HCT116 (cell line): ENCODE measurements around the gene STK32C. TPM values are rescaled to one million over a fixed set of nuclear protein-coding genes. Genes with fewer than 3 reads are reported as not detected.

ENCODE experiments used
- ATAC-seq: fragments of 200-7000 bp; cut with Tn5 transposase; 2 replicates; pipeline ENCODE4 v1.9.1; 2020; ENCODE audit warnings: mild to moderate bottlenecking, moderate library complexity
- BruUV-seq: library from RNA; stranded (reverse); fragments of 400-500 nt; replicated peaks from 2 replicates; lab custom pipeline; 2021; lab: Mats Ljungman, UMichigan
- CTCF ChIA-PET: fragments of 300-600 bp; sonication (Branson Sonifier 250); formaldehyde crosslinking; loops from one replicate; lab custom pipeline; 2021; ENCODE audit warnings: antibody characterized with exemption; lab: Charles Lee
- POLR2A ChIA-PET: fragments of 300-600, 350-600 bp; sonication (Branson Sonifier 250); formaldehyde crosslinking; loops from one replicate; lab custom pipeline; 2021; ENCODE audit warnings: antibody characterized with exemption; lab: Charles Lee
- RAD21 ChIA-PET, 2 experiments: fragments of 300-600 bp; sonication (Branson Sonifier 250); formaldehyde crosslinking; loops; one replicate each; lab custom pipeline; 2023; ENCODE audit warnings: low total read pairs in 2 of 2; ENCODE audit not compliant: uncharacterized antibody in 2 of 2, unreplicated experiment in 2 of 2, low non-redundant PET in 1 of 2; lab: Charles Lee
- DNase-seq: peaks from one replicate; pipeline ENCODE4 v3.0.0-alpha.2; 2010; ENCODE audit warnings: low read depth, low spot score
- H2AFZ ChIP-seq: fragments of 200-600 bp; shearing (Covaris generic), sonication (generic); 2 replicates; pipeline ENCODE4 v1.6.1; 2017; ENCODE audit warnings: low read depth, mixed run types, mixed read lengths, antibody characterized with exemption, low read length; ENCODE audit not compliant: poor library complexity, severe bottlenecking
- H3K27ac ChIP-seq: 2 replicates; pipeline ENCODE4 v1.5.1; 2012; ENCODE audit warnings: low read depth, low read length
- H3K27me3 ChIP-seq: fragments of 200-600 bp; sonication (generic); 2 replicates; pipeline ENCODE4 v1.6.1; 2016; ENCODE audit warnings: mixed run types, low read length, mixed read lengths; ENCODE audit not compliant: insufficient read depth
- H3K36me3 ChIP-seq, 2 experiments: fragments of 200-500 bp in 1 of 2; fragments of 200-600 bp in 1 of 2; sonication (Bioruptor generic) in 1 of 2; sonication (generic) in 1 of 2; 2 replicates each; pipeline versions ENCODE4 v1.5.1 to v1.6.1; 2014 to 2016; ENCODE audit warnings: low read length in 2 of 2, inconsistent platforms in 1 of 2, mixed read lengths in 1 of 2, mixed run types in 1 of 2; ENCODE audit not compliant: insufficient read depth in 2 of 2, control insufficient read depth in 1 of 2
- H3K4me1 ChIP-seq, 2 experiments: fragments of 200-600 bp in 1 of 2; sonication (generic) in 1 of 2; 2 replicates each; pipeline versions ENCODE4 v1.5.1 to v1.6.1; 2012 to 2017; ENCODE audit warnings: low read length in 2 of 2, inconsistent platforms in 1 of 2, mild to moderate bottlenecking in 1 of 2, mixed read lengths in 1 of 2, mixed run types in 1 of 2, moderate library complexity in 1 of 2; ENCODE audit not compliant: insufficient read depth in 2 of 2, control insufficient read depth in 1 of 2
- H3K4me2 ChIP-seq: fragments of 200-600 bp; sonication (generic); 2 replicates; pipeline ENCODE4 v1.6.1; 2017; ENCODE audit warnings: mixed run types, low read length, mixed read lengths
- H3K4me3 ChIP-seq, 2 experiments: fragments of 200-600 bp in 1 of 2; sonication (generic) in 1 of 2; replicated peaks in 1 of 2; 2 replicates each; pipeline ENCODE4 v1.5.1; 2011 to 2016; ENCODE audit warnings: low read length in 2 of 2, control low read depth in 1 of 2, low read depth in 1 of 2, mild to moderate bottlenecking in 1 of 2, mixed read lengths in 1 of 2, mixed run types in 1 of 2
- H3K79me2 ChIP-seq: fragments of 200-600 bp; sonication (generic); 2 replicates; pipeline ENCODE4 v1.6.1; 2017; ENCODE audit warnings: mild to moderate bottlenecking, mixed run types, low read length, moderate library complexity, mixed read lengths; ENCODE audit not compliant: insufficient read depth
- H3K9ac ChIP-seq: fragments of 200-600 bp; sonication (generic); 2 replicates; pipeline ENCODE4 v1.6.1; 2016; ENCODE audit warnings: low read length, mixed read lengths
- H3K9me2 ChIP-seq: fragments of 200-600 bp; sonication (generic), shearing (Covaris generic); 2 replicates; pipeline ENCODE4 v1.6.1; 2017; ENCODE audit warnings: mixed run types, mild to moderate bottlenecking, moderate library complexity; ENCODE audit not compliant: insufficient read depth
- H3K9me3 ChIP-seq, 2 experiments: fragments of 200-500 bp in 1 of 2; fragments of 200-600 bp in 1 of 2; sonication (Bioruptor generic) in 1 of 2; sonication (generic) in 1 of 2; 2 replicates each; pipeline ENCODE4 v1.6.1; 2014 to 2017; ENCODE audit warnings: low read length in 2 of 2, mixed read lengths in 2 of 2, inconsistent platforms in 1 of 2, low read depth in 1 of 2, mild to moderate bottlenecking in 1 of 2, mixed run types in 1 of 2, moderate library complexity in 1 of 2; ENCODE audit not compliant: control insufficient read depth in 1 of 2, insufficient read depth in 1 of 2
- H4K20me1 ChIP-seq: fragments of 200-600 bp; sonication (generic), shearing (Covaris generic); 2 replicates; pipeline ENCODE4 v1.6.1; 2017; ENCODE audit warnings: mixed run types, mild to moderate bottlenecking, moderate library complexity; ENCODE audit not compliant: insufficient read depth
- CBX3 ChIP-seq: IDR thresholded peaks from 2 replicates; pipeline ENCODE4 v1.6.1; 2012; ENCODE audit warnings: low read depth
- CEBPB ChIP-seq: IDR thresholded peaks from 2 replicates; pipeline ENCODE4 v1.6.1; 2012; ENCODE audit warnings: low read depth
- ELF1 ChIP-seq: IDR thresholded peaks from 2 replicates; pipeline ENCODE4 v1.6.1; 2012; ENCODE audit warnings: low read depth, borderline replicate concordance
- EZH2 ChIP-seq: fragments of 200-600 bp; sonication (generic); IDR thresholded peaks from 2 replicates; pipeline ENCODE4 v1.6.1; 2017; ENCODE audit warnings: antibody characterized with exemption, mixed run types
- EZH2phosphoT487 ChIP-seq: fragments of 200-600 bp; IDR thresholded peaks from 2 replicates; pipeline ENCODE4 v1.6.1; 2018; ENCODE audit warnings: antibody characterized with exemption, borderline replicate concordance
- POLR2A ChIP-seq: IDR thresholded peaks from 2 replicates; pipeline ENCODE4 v1.7.0; 2011; ENCODE audit warnings: borderline replicate concordance; ENCODE audit not compliant: insufficient read depth, insufficient read length; ENCODE audit errors: extremely low read depth
- SP1 ChIP-seq: IDR thresholded peaks from 2 replicates; pipeline ENCODE4 v1.6.1; 2012; ENCODE audit warnings: low read depth
- SRF ChIP-seq: IDR thresholded peaks from 2 replicates; pipeline ENCODE4 v1.6.1; 2012; ENCODE audit warnings: low read depth
- TCF7L2 ChIP-seq: IDR thresholded peaks from 2 replicates; pipeline ENCODE4 v1.7.0; 2011; ENCODE audit warnings: borderline replicate concordance, inconsistent platforms; ENCODE audit not compliant: insufficient read depth, insufficient read length; ENCODE audit errors: extremely low read depth
- YY1 ChIP-seq: IDR thresholded peaks from 2 replicates; pipeline ENCODE4 v1.6.1; 2011; ENCODE audit warnings: low read length, low read depth, moderate library complexity, mild to moderate bottlenecking; ENCODE audit not compliant: insufficient replicate concordance; ENCODE audit errors: extremely low read depth
- ZFX ChIP-seq: fragments of 450-650 bp; IDR thresholded peaks from 2 replicates; pipeline ENCODE4 v1.6.1; 2017
- ZNF274 ChIP-seq: fragments of 200-500 bp; sonication (Bioruptor generic); IDR thresholded peaks from 2 replicates; pipeline ENCODE4 v1.6.1; 2014; ENCODE audit warnings: mild to moderate bottlenecking, low read depth, low read length, inconsistent platforms
- intact Hi-C: fragments of 100-400 bp; cut with micrococcal nuclease; formaldehyde crosslinking; loops from 2 replicates; pipeline ENCODE4 v1.10.0; 2022
- total RNA-seq: library from RNA; stranded (reverse); gene quantifications from one replicate; pipeline ENCODE4 v1.2.1, GENCODE V29; 2021; ENCODE audit not compliant: unreplicated experiment
- TF ChIP-seq, protein P1 (sequence below), 3 experiments: fragments of 200-600 bp in 1 of 3; sonication (generic) in 1 of 3; IDR thresholded peaks in 2 of 3; conservative IDR thresholded peaks in 1 of 3; 2 replicates each; pipeline ENCODE4 v1.5.1; 2012 to 2017; ENCODE audit warnings: low read depth in 2 of 3, low read length in 2 of 3, antibody characterized with exemption in 1 of 3, borderline replicate concordance in 1 of 3, control low read depth in 1 of 3, mild to moderate bottlenecking in 1 of 3, mixed read lengths in 1 of 3, mixed run types in 1 of 3, moderate library complexity in 1 of 3; ENCODE audit not compliant: insufficient read depth in 1 of 3
- TF ChIP-seq, protein P2 (sequence below): IDR thresholded peaks from 2 replicates; pipeline ENCODE4 v1.6.1; 2012
- TF ChIP-seq, protein P3 (sequence below): IDR thresholded peaks from 2 replicates; pipeline ENCODE4 v1.6.1; 2011; ENCODE audit warnings: mild to moderate bottlenecking, low read length, moderate library complexity; ENCODE audit not compliant: insufficient replicate concordance; ENCODE audit errors: extremely low read depth
- TF ChIP-seq, protein P4 (sequence below): IDR thresholded peaks from 2 replicates; pipeline ENCODE4 v1.6.1; 2012; ENCODE audit warnings: low read depth

STK32C gene
- total RNA-seq, 1 experiment from 2014 or later: 29.7 TPM

DNA sequence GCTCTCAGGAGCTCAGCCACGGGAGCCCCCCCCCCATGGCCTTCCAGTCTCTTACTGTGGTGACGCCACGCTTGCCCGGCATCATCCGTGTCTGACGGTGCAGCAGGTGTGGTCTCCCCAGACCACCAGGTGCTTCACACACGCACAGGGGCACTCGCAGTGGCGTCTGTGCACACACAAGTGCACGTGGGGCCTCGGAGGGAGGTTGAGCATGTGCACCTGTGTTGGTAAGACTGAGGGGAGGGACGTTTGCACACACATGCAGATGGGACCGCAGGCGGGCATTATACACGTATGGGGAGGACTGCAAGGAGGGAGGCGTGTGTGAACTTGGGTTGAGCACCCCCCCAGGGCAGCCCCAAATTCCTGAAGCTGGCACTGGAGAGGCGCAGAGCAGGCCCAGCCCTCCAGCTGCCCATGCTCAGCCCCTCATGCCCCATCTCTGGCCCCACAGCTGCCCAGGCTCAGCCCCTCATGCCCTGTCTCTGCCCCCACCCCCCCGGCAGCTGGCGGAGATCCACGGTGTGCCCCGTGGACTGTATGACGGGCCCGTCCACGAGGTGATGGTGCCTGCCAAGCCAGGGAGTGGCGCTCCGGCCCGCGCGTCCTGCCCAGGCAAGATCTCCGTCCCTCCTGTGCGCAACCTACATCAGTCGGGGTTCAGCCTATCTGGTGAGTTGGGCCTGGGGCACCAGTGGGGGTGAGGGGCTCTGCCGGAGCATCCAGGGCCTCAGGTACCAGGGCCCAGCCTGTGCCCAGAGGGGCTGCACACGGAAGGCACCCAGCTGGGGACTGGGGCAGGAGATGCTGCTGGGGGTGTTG is 104.3 kb downstream of the STK32C start:
- H3K36me3 ChIP-seq: no peaks in the 10 kb centered on the region
- H3K9me3 ChIP-seq: no peaks in the 10 kb centered on the region
- no peaks in the 10 kb centered on the region for H3K27me3 ChIP-seq
- CTCF ChIA-PET: no interaction called here
- BruUV-seq: no TSS peak
- ATAC-seq: no peak
- H3K4me3 ChIP-seq: no peak overlapping the region
- no peaks in the 10 kb centered on the region for H3K4me1 ChIP-seq
- no peaks in the 10 kb centered on the region for H3K79me2 ChIP-seq
- no peak overlapping the region for H3K9ac ChIP-seq
- TF ChIP-seq EZH2phosphoT487: no peak
- TF ChIP-seq ZNF274: no peak
- no peak for TF ChIP-seq SRF
- no peak for TF ChIP-seq EZH2
- TF ChIP-seq YY1: no peak
- TF ChIP-seq, protein P1, sequence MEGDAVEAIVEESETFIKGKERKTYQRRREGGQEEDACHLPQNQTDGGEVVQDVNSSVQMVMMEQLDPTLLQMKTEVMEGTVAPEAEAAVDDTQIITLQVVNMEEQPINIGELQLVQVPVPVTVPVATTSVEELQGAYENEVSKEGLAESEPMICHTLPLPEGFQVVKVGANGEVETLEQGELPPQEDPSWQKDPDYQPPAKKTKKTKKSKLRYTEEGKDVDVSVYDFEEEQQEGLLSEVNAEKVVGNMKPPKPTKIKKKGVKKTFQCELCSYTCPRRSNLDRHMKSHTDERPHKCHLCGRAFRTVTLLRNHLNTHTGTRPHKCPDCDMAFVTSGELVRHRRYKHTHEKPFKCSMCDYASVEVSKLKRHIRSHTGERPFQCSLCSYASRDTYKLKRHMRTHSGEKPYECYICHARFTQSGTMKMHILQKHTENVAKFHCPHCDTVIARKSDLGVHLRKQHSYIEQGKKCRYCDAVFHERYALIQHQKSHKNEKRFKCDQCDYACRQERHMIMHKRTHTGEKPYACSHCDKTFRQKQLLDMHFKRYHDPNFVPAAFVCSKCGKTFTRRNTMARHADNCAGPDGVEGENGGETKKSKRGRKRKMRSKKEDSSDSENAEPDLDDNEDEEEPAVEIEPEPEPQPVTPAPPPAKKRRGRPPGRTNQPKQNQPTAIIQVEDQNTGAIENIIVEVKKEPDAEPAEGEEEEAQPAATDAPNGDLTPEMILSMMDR (IDR thresholded peaks at IDR 0.05 in 2 of 3, conservative IDR thresholded peaks at IDR 0.05 in 1 of 3; ENCODE audit: borderline replicate concordance in 1 of 3, insufficient read depth in 1 of 3, low read depth in 2 of 3, low read length in 2 of 3): no peak
- TF ChIP-seq CEBPB: no peak
- TF ChIP-seq CBX3: no peak
- no peak for TF ChIP-seq POLR2A
- TF ChIP-seq, protein P2, sequence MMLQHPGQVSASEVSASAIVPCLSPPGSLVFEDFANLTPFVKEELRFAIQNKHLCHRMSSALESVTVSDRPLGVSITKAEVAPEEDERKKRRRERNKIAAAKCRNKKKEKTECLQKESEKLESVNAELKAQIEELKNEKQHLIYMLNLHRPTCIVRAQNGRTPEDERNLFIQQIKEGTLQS: no peak
- TF ChIP-seq, protein P3, sequence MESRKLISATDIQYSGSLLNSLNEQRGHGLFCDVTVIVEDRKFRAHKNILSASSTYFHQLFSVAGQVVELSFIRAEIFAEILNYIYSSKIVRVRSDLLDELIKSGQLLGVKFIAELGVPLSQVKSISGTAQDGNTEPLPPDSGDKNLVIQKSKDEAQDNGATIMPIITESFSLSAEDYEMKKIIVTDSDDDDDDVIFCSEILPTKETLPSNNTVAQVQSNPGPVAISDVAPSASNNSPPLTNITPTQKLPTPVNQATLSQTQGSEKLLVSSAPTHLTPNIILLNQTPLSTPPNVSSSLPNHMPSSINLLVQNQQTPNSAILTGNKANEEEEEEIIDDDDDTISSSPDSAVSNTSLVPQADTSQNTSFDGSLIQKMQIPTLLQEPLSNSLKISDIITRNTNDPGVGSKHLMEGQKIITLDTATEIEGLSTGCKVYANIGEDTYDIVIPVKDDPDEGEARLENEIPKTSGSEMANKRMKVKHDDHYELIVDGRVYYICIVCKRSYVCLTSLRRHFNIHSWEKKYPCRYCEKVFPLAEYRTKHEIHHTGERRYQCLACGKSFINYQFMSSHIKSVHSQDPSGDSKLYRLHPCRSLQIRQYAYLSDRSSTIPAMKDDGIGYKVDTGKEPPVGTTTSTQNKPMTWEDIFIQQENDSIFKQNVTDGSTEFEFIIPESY: no peak
- no peak for TF ChIP-seq TCF7L2
- no peak for TF ChIP-seq ZFX
- no peak for TF ChIP-seq ELF1
- TF ChIP-seq, protein P4, sequence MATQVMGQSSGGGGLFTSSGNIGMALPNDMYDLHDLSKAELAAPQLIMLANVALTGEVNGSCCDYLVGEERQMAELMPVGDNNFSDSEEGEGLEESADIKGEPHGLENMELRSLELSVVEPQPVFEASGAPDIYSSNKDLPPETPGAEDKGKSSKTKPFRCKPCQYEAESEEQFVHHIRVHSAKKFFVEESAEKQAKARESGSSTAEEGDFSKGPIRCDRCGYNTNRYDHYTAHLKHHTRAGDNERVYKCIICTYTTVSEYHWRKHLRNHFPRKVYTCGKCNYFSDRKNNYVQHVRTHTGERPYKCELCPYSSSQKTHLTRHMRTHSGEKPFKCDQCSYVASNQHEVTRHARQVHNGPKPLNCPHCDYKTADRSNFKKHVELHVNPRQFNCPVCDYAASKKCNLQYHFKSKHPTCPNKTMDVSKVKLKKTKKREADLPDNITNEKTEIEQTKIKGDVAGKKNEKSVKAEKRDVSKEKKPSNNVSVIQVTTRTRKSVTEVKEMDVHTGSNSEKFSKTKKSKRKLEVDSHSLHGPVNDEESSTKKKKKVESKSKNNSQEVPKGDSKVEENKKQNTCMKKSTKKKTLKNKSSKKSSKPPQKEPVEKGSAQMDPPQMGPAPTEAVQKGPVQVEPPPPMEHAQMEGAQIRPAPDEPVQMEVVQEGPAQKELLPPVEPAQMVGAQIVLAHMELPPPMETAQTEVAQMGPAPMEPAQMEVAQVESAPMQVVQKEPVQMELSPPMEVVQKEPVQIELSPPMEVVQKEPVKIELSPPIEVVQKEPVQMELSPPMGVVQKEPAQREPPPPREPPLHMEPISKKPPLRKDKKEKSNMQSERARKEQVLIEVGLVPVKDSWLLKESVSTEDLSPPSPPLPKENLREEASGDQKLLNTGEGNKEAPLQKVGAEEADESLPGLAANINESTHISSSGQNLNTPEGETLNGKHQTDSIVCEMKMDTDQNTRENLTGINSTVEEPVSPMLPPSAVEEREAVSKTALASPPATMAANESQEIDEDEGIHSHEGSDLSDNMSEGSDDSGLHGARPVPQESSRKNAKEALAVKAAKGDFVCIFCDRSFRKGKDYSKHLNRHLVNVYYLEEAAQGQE: no peak
- TF ChIP-seq SP1: no peak
- TF ChIP-seq, all 23 proteins: peak for 0
- H3K9me2 ChIP-seq: no peaks in the 10 kb centered on the region
- H2AFZ ChIP-seq: no peak overlapping the region
- intact Hi-C loops: no loop called here
- H4K20me1 ChIP-seq: no peaks in the 10 kb centered on the region
- ChIA-PET POLR2A (no interaction called here), RAD21 (no interaction called here)
- no peak for DNase-seq
- H3K4me2 ChIP-seq: no peak overlapping the region
- H3K27ac ChIP-seq: no peak overlapping the region
